ENCODE measurements around the gene DEAF1. TPM values are rescaled to one million over a fixed set of nuclear protein-coding genes. Genes with fewer than 3 reads are reported as not detected.

The DEAF1 gene
- total and polyA plus RNA-seq, 2 of the 13 experiments (the other 11 are each of a cell fraction or from before 2014, with no cell fraction given), result 22.3 to 29.6 TPM

DNA sequence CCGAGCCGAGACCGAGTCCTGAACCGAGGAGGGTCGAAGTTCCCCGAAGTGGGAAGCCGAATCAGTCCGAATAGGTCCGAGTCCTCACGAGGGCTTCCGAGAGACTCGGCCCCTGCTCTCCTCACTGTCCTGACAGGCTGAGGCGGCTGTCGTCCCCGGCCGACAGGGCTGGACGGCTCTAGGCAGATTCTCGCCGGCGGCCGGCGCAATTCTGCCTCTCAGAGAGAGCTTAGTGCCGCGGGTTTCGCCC lies 191 bp upstream of the DEAF1 start (continued):
- TF ChIP-seq IRX3 (CRISPR knock-in tag; IDR thresholded peaks at IDR 0.05; ENCODE audit: borderline replicate concordance, low read depth) (0 out of 2 replicates have a peak, but pooled peaks have one; percentile 9), PBX2 (CRISPR knock-in tag; IDR thresholded peaks at IDR 0.05) (no peak), MED13 (CRISPR knock-in tag; IDR thresholded peaks at IDR 0.05) (no peak), ATF3 (CRISPR knock-in tag; IDR thresholded peaks at IDR 0.05) (no peak), DPF2 (CRISPR knock-in tag; IDR thresholded peaks at IDR 0.05; ENCODE audit: borderline replicate concordance, low read depth) (no peak), TBL1XR1 (IDR thresholded peaks at IDR 0.05; ENCODE audit: borderline replicate concordance, low read length, partially characterized antibody) (peak; percentile 56), DR1 (CRISPR knock-in tag; IDR thresholded peaks at IDR 0.05) (0 out of 2 replicates have a peak, but pooled peaks have one; percentile 4), ZNF430 (CRISPR knock-in tag; IDR thresholded peaks at IDR 0.05) (0 out of 2 replicates have a peak, but pooled peaks have one; percentile 3), FOXP4 (CRISPR knock-in tag; IDR thresholded peaks at IDR 0.05) (no peak), GLMP (CRISPR knock-in tag; IDR thresholded peaks at IDR 0.05; ENCODE audit: borderline replicate concordance) (no peak), SRSF1 (optimal IDR thresholded peaks at IDR 0.05; ENCODE audit: low read depth, low read length) (peak; percentile 86), DMAP1 (CRISPR knock-in tag; IDR thresholded peaks at IDR 0.05) (peak; percentile 11; the same call in 1 of the 2 replicates), ZNF7 (CRISPR knock-in tag; IDR thresholded peaks at IDR 0.05) (no peak), FOXA1 (IDR thresholded peaks at IDR 0.05) (no peak), FOXA1 (CRISPR knock-in tag; IDR thresholded peaks at IDR 0.05) (no peak), ZNF205 (CRISPR knock-in tag; IDR thresholded peaks at IDR 0.05) (no peak), ZBTB3 (CRISPR knock-in tag; IDR thresholded peaks at IDR 0.05; ENCODE audit: borderline replicate concordance, low read depth) (0 out of 2 replicates have a peak, but pooled peaks have one; percentile 40), MTF2 (CRISPR knock-in tag; IDR thresholded peaks at IDR 0.05; ENCODE audit: borderline replicate concordance) (no peak), SAP130 (CRISPR knock-in tag; IDR thresholded peaks at IDR 0.05; ENCODE audit: low read depth) (peak; percentile 2; the same call in 1 of the 2 replicates)
- TF ChIP-seq, protein P1, sequence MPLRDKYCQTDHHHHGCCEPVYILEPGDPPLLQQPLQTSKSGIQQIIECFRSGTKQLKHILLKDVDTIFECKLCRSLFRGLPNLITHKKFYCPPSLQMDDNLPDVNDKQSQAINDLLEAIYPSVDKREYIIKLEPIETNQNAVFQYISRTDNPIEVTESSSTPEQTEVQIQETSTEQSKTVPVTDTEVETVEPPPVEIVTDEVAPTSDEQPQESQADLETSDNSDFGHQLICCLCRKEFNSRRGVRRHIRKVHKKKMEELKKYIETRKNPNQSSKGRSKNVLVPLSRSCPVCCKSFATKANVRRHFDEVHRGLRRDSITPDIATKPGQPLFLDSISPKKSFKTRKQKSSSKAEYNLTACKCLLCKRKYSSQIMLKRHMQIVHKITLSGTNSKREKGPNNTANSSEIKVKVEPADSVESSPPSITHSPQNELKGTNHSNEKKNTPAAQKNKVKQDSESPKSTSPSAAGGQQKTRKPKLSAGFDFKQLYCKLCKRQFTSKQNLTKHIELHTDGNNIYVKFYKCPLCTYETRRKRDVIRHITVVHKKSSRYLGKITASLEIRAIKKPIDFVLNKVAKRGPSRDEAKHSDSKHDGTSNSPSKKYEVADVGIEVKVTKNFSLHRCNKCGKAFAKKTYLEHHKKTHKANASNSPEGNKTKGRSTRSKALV (CRISPR knock-in tag; IDR thresholded peaks at IDR 0.05), result 0 out of 2 replicates have a peak, but pooled peaks have one; percentile 3
- TF ChIP-seq, protein P2, sequence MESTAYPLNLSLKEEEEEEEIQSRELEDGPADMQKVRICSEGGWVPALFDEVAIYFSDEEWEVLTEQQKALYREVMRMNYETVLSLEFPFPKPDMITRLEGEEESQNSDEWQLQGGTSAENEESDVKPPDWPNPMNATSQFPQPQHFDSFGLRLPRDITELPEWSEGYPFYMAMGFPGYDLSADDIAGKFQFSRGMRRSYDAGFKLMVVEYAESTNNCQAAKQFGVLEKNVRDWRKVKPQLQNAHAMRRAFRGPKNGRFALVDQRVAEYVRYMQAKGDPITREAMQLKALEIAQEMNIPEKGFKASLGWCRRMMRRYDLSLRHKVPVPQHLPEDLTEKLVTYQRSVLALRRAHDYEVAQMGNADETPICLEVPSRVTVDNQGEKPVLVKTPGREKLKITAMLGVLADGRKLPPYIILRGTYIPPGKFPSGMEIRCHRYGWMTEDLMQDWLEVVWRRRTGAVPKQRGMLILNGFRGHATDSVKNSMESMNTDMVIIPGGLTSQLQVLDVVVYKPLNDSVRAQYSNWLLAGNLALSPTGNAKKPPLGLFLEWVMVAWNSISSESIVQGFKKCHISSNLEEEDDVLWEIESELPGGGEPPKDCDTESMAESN (CRISPR knock-in tag; conservative IDR thresholded peaks at IDR 0.05), result no peak
